Karpas-422 (cell line): ENCODE measurements around the gene RAG2. TPM values are rescaled to one million over a fixed set of nuclear protein-coding genes. Genes with fewer than 3 reads are reported as not detected.
A peak's percentile ranks its signal among the peaks of the same experiment; 100 is the strongest.
"Not testable (repeated sequence)": the region's sequence is repeated elsewhere in the genome, so short reads cannot be mapped to it uniquely, and the experiment has no call there.

ENCODE experiments used
- DNase-seq: peaks from one replicate; pipeline ENCODE4 v3.0.0-alpha.2; 2015
- H2AFZ ChIP-seq: fragments of 200-600 bp; sonication (generic); 2 replicates; pipeline ENCODE4 v1.6.1; 2014; ENCODE audit warnings: antibody characterized with exemption, low read length, mixed read lengths
- H3K27ac ChIP-seq: fragments of 200-600 bp; sonication (generic); 2 replicates; pipeline ENCODE4 v1.5.1; 2014; ENCODE audit warnings: mild to moderate bottlenecking, low read length, moderate library complexity
- H3K27me3 ChIP-seq: fragments of 200-600 bp; sonication (generic); 2 replicates; pipeline ENCODE4 v1.6.1; 2014; ENCODE audit warnings: low read length, mixed read lengths
- H3K36me3 ChIP-seq: fragments of 200-600 bp; sonication (generic); 2 replicates; pipeline ENCODE4 v1.6.1; 2014; ENCODE audit warnings: low read length, mixed read lengths; ENCODE audit not compliant: insufficient read depth
- H3K4me1 ChIP-seq: fragments of 200-600 bp; sonication (generic); 2 replicates; pipeline ENCODE4 v1.6.1; 2014; ENCODE audit warnings: mild to moderate bottlenecking, low read length, mixed read lengths
- H3K4me2 ChIP-seq: fragments of 200-600 bp; sonication (generic); 2 replicates; pipeline ENCODE4 v1.6.1; 2014; ENCODE audit warnings: low read length, low read depth, mild to moderate bottlenecking; ENCODE audit not compliant: poor library complexity, severe bottlenecking
- H3K4me3 ChIP-seq: fragments of 200-600 bp; sonication (generic); 2 replicates; pipeline ENCODE4 v1.5.1; 2014; ENCODE audit warnings: mild to moderate bottlenecking, antibody characterized with exemption, low read length, mixed read lengths
- H3K79me2 ChIP-seq: fragments of 200-600 bp; sonication (generic); 2 replicates; pipeline ENCODE4 v1.6.1; 2014; ENCODE audit warnings: mild to moderate bottlenecking, low read length, mixed read lengths
- H3K9ac ChIP-seq: fragments of 200-600 bp; sonication (generic); 2 replicates; pipeline ENCODE4 v1.6.0; 2014; ENCODE audit warnings: low read length
- H3K9me2 ChIP-seq: fragments of 200-600 bp; sonication (generic), shearing (Covaris generic); replicated peaks from 2 replicates; pipeline ENCODE4 v1.6.0; 2014; ENCODE audit warnings: mild to moderate bottlenecking, low read length, moderate library complexity; ENCODE audit not compliant: insufficient read depth
- H3K9me3 ChIP-seq: fragments of 300-700, 200-600 bp; sonication (generic); 2 replicates; pipeline ENCODE4 v1.6.1; 2014; ENCODE audit warnings: low read length, mixed read lengths
- H4K20me1 ChIP-seq: fragments of 200-600 bp; sonication (generic); 2 replicates; pipeline ENCODE4 v1.6.1; 2014; ENCODE audit warnings: mild to moderate bottlenecking, antibody characterized with exemption, low read length, low read depth; ENCODE audit not compliant: insufficient read depth
- total RNA-seq: library from RNA; depleted of rRNA; stranded (reverse); fragments of >200 nt; shearing (Covaris generic); gene quantifications from 2 replicates; pipeline ENCODE4 v1.2.3, GENCODE V29; 2014; ENCODE audit warnings: low replicate concordance

The RAG2 gene
- total RNA-seq, 1 experiment from 2014 or later, result not detected

DNA sequence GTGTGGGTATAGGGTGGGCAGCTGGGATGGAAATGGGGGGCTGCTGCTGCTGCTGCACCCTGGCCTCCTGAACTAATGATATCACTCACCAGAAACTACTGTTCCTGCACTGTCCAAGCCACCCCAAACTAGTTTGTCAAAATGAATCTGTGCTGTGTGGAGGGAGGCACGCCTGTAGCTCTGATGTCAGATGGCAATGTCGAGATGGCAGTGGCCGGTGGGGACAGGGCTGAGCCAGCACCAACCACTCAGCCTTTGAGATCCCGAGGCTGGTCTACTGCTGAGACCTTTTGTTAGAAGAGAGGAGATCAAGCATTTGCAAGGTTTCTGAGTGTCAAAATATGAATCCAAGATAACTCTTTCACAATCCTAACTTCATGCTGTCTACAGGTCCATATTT is 28.9 kb downstream of the RAG2 start:
- H3K9me2 ChIP-seq, result no peaks in the 10 kb centered on the region
- no peaks in the 10 kb centered on the region for H3K4me1 ChIP-seq
- H3K4me3 ChIP-seq, result no peak overlapping the region
- no peaks in the 10 kb centered on the region for H3K36me3 ChIP-seq
- no peak overlapping the region for H3K9ac ChIP-seq
- H4K20me1 ChIP-seq, result no peaks in the 10 kb centered on the region
- H3K9me3 ChIP-seq, result no peaks in the 10 kb centered on the region
- H3K27me3 ChIP-seq, result no peaks in the 10 kb centered on the region
- no peak overlapping the region for H2AFZ ChIP-seq
- H3K4me2 ChIP-seq, result no peak overlapping the region
- no peak overlapping the region for H3K27ac ChIP-seq
- no peaks in the 10 kb centered on the region for H3K79me2 ChIP-seq
- DNase-seq, result no peak

DNA sequence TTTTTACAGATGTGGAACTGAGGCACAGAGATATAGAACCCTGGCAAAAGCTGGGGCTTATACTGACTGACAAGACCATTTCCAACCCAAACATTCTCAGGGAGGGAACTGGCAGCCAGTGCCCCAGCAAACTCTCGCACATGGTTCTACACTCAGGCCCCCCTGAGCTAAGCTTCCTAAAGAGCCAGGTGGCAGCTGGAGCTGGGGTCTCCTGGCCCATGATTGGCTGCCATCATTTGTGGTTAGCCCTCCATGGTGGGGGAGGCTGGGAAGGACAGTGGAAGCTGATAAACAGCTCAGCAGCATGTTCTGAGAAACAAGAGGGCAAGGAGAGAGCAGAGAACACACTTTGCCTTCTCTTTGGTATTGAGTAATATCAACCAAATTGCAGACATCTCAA is 30.3 kb downstream of the RAG2 start, which contains the start of gene RAG1:
Gene RAG1, plus strand, starts transcription at position 314 of the 400 bp plus-strand sequence. CDS start 5,298 bp downstream, outside the sequence.
- H2AFZ ChIP-seq, result no peak within 1 kb of the TSS
- H3K36me3 ChIP-seq, result no peaks in the 10 kb centered on the region
- H3K27me3 ChIP-seq, result no peaks in the 10 kb centered on the region

DNA sequence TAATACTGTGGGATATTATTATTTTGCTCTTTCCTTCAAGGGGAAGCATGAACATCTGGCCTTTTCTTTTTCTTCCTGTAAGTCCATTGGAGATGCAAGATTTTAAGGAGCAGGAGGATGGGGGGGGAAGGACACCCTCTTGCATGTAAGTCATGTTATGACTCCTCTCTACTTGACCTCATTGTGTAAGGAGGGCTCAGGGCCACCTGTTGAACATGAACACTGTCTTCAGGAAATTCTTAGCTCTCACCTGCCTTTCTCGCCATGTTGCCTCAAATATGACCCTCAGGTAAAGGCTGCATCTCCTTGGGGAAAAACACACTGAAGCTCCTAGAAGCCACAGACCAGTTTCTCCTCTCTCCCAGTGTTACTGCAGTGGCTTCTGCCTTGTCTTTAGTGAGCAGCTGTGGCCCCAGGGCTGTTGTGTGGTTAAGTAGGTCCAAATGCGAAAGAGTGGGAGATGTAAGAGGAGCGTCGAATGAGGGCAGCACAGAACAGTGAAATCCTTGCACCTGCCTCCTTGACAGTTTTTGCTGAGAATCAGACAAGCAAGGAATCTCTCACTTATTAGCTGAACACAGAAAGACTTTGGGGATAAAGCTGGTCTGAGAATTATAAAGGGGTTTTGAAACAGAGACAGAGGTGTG is 31.5 kb downstream of the RAG2 start:
- no peaks in the 10 kb centered on the region for H3K9me2 ChIP-seq
- H3K79me2 ChIP-seq, result no peaks in the 10 kb centered on the region
- no peak overlapping the region for H3K27ac ChIP-seq
- H3K36me3 ChIP-seq, result no peaks in the 10 kb centered on the region
- no peak overlapping the region for H3K4me3 ChIP-seq
- no peaks in the 10 kb centered on the region for H3K9me3 ChIP-seq
- DNase-seq, result no peak
- no peak overlapping the region for H2AFZ ChIP-seq
- H3K27me3 ChIP-seq, result no peaks in the 10 kb centered on the region
- H3K4me1 ChIP-seq, result no peaks in the 10 kb centered on the region
- no peak overlapping the region for H3K4me2 ChIP-seq
- no peak overlapping the region for H3K9ac ChIP-seq
- H4K20me1 ChIP-seq, result no peaks in the 10 kb centered on the region

More for the DNA sequence above, 30.3 kb downstream of the RAG2 start, which contains the start of gene RAG1:
- Histone ChIP-seq H3K4me1 (no peaks in the 10 kb centered on the region), H3K4me2 (no peak within 1 kb of the TSS), H3K9me3 (no peaks in the 10 kb centered on the region), H3K79me2 (no peaks in the 10 kb centered on the region), H3K4me3 (no peak within 1 kb of the TSS), H3K9ac (no peak within 1 kb of the TSS), H3K27ac (no peak within 1 kb of the TSS), H4K20me1 (no peaks in the 10 kb centered on the region), H3K9me2 (no peaks in the 10 kb centered on the region)
- DNase-seq, result no peak

DNA sequence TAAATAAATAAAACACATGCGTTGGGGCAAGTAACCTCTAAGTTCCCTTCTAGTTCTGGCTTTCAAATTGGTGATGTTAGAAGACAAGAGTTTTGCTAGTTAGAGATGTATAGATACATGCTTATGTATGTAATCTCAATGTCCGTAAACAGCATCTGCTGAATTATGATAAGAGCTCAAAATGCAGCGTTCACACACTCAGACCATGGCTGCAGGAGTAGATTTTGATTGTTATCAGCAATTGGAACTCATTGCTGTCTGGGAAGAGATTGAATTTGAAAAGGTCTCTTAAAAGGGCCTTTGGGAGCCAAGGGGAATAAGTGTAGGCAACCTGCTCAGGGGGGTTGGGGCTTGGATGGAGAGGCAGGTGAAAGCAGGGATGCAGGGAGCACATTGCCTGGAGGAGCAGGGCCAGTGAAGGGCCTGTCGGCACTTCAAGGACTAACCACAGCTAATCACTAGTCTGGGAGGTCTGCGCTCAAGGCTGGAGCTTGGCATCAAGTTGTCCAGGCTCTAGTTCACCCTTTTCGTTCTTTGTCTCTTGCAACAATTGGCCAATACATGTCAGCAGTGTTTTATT is 32.9 kb downstream of the RAG2 start:
- no peak for DNase-seq
- Histone ChIP-seq H3K79me2 (no peaks in the 10 kb centered on the region), H3K4me1 (no peaks in the 10 kb centered on the region), H3K9me3 (no peaks in the 10 kb centered on the region), H3K36me3 (no peaks in the 10 kb centered on the region), H3K9ac (no peak overlapping the region), H3K27me3 (no peaks in the 10 kb centered on the region), H3K4me2 (no peak overlapping the region), H4K20me1 (no peaks in the 10 kb centered on the region), H3K27ac (no peak overlapping the region), H3K4me3 (no peak overlapping the region), H3K9me2 (no peaks in the 10 kb centered on the region), H2AFZ (no peak overlapping the region)

DNA sequence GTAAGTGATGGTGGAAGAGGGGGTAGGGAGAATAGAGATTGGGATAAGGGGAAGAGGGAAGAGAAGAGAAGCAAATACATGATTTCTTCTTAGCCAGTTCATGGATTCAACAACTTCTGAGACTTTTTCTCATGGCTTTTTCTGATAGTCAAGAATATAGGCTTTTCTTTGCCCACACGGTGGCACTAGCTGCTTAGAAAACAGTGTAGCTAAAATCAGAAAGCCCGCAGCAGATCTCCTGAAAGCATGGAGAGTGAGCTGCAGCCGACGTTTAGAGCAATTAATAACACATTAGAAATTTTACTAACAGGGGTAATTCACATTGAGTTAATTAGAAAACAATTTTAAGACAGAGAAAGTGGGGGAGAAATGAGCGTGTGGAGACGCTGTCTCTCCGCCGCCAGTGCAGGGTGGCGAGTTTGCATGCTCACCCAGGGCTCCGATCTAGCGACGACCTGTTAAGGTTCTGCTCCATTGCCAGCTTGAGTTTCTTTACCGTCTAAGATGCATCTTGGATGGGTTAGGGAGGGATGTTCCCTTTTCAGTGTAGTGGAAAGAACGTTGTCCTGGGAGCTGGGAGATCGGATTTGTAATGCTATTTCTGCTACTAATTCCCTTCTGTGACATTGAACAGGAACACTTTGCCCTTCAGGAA is 33.5 kb downstream of the RAG2 start:
- H3K4me2 ChIP-seq, result peak overlapping the region; percentile 35
- H4K20me1 ChIP-seq, result no peaks in the 10 kb centered on the region
- no peaks in the 10 kb centered on the region for H3K79me2 ChIP-seq
- H3K4me3 ChIP-seq, result no peak overlapping the region
- H3K27ac ChIP-seq, result no peak overlapping the region
- no peaks in the 10 kb centered on the region for H3K27me3 ChIP-seq
- H3K4me1 ChIP-seq, result no peaks in the 10 kb centered on the region
- no peak overlapping the region for H2AFZ ChIP-seq
- H3K36me3 ChIP-seq, result no peaks in the 10 kb centered on the region
- H3K9me3 ChIP-seq, result no peaks in the 10 kb centered on the region
- no peaks in the 10 kb centered on the region for H3K9me2 ChIP-seq
- peak; percentile 85 for DNase-seq
- H3K9ac ChIP-seq, result no peak overlapping the region

DNA sequence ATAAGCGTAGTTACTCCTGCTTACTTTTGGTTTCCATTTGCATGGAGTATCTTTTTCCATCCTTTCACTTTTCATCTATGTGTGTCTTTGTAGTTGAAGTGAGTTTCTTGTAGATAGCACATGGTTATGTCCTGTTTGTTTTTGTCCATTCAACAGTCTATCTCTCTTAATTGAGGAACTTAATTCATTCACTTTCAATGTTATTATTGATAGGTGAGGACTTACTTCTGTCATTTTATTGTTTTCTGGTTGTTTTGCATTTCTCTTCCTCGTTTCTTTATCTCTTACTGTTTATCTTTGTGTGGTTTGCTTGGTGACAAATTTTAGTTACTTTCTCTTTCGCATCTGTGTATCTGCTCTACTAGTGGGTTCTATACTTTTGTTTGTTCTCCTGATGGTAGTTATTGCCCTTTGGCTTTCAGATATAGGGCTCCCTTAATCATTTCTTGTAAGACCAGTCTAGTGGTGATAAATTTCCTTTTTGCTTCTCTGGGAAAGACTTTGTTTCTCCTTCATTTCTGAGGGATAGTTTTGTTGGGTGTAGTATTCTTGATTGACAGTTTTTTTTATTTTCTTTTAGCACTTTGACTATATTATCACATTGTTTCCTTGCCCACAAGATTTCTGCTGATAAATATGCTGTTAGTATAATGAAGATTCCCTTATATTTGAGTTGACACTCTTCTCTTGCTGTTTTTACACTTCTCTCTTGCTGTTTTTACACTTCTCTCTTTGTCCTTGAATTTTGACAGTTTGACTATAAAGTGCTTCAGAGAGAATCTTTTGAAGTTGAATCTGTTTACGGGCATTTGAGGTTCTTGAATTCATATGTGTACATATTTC is 39.2 kb downstream of the RAG2 start:
- Histone ChIP-seq H3K27me3 (no peaks in the 10 kb centered on the region), H3K9me2 (no peaks in the 10 kb centered on the region), H3K4me2 (no peak overlapping the region), H3K4me1 (no peaks in the 10 kb centered on the region), H3K4me3 (no peak overlapping the region), H3K9me3 (no peaks in the 10 kb centered on the region), H3K36me3 (no peaks in the 10 kb centered on the region), H3K9ac (no peak overlapping the region), H3K27ac (no peak overlapping the region), H4K20me1 (no peaks in the 10 kb centered on the region), H2AFZ (no peak overlapping the region), H3K79me2 (no peaks in the 10 kb centered on the region)
- DNase-seq, result no peak

DNA sequence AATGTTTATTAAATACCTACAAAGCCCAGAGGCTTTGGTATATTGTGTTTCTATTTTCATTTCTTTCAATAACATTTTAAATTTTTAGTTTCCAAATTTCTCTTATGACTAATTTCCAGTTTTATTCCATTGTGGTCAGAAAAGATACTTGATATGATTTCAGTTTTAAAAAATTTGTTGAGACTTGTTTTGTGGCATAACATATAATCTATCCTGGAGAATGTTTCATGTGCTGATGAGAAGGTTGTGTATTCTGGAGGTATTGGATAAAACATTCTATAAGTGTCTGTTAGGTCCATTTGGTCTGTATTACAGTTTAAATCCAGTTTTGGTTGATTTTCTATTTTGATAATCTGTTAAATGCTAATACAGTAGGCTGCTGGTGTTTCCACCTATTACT is 40.0 kb downstream of the RAG2 start:
- no peaks in the 10 kb centered on the region for H3K36me3 ChIP-seq
- H3K4me3 ChIP-seq, result no peak overlapping the region
- no peaks in the 10 kb centered on the region for H4K20me1 ChIP-seq
- no peak for DNase-seq
- H3K4me2 ChIP-seq, result no peak overlapping the region
- H3K9me3 ChIP-seq, result no peaks in the 10 kb centered on the region
- no peaks in the 10 kb centered on the region for H3K79me2 ChIP-seq
- H3K27me3 ChIP-seq, result no peaks in the 10 kb centered on the region
- no peak overlapping the region for H3K9ac ChIP-seq
- no peak overlapping the region for H3K27ac ChIP-seq
- H3K9me2 ChIP-seq, result no peaks in the 10 kb centered on the region
- no peak overlapping the region for H2AFZ ChIP-seq
- no peaks in the 10 kb centered on the region for H3K4me1 ChIP-seq

DNA sequence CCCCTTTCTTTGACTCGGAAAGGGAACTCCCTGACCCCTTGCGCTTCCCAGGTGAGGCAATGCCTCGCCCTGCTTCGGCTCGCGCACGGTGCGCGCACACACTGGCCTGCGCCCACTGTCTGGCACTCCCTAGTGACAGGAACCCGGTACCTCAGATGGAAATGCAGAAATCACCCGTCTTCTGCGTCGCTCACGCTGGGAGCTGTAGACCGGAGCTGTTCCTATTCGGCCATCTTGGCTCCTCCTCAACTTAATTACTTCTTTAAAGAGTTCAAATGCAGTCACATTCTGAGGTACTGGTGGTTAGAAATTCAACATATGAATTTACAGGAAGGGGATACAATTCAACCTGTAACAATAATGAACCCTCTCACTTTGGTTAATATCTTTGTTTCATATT is 40.6 kb downstream of the RAG2 start:
- not testable (repeated sequence) for H3K36me3 ChIP-seq, H3K4me1 ChIP-seq, H3K79me2 ChIP-seq, H2AFZ ChIP-seq, H3K9me3 ChIP-seq, H3K27me3 ChIP-seq, H3K9ac ChIP-seq, H3K27ac ChIP-seq, H3K4me3 ChIP-seq, H3K9me2 ChIP-seq, H4K20me1 ChIP-seq, DNase-seq, H3K4me2 ChIP-seq
